ENCODE results near the gene NCEH1.

- no peak for TF ChIP-seq CTCF (IDR thresholded peaks at IDR 0.05; ENCODE audit: low read depth, low read length)
- no peak for TF ChIP-seq POLR2A (IDR thresholded peaks at IDR 0.05; ENCODE audit: extremely low read depth, insufficient read length)
- no peak for TF ChIP-seq MAX (IDR thresholded peaks at IDR 0.05; ENCODE audit: low read depth, low read length)
- TF ChIP-seq MYC (IDR thresholded peaks at IDR 0.05; ENCODE audit: low read depth, low read length), result no peak
Observed at GRCh38 chr3:172646439-172647015, 64.3 kb downstream of the NCEH1 start.
